ENCODE results near the gene TRAM2.

TRAM2 gene

GRCh38 chr6:52517502-52518278 is 59.2 kb downstream of the TRAM2 start:
- in situ Hi-C loops (cut with MboI; ENCODE audit: low pct_unique_long_range_greater_than_20kb, low sequenced_read_pairs), result no loop called here
- no peak for DNase-seq

DNA sequence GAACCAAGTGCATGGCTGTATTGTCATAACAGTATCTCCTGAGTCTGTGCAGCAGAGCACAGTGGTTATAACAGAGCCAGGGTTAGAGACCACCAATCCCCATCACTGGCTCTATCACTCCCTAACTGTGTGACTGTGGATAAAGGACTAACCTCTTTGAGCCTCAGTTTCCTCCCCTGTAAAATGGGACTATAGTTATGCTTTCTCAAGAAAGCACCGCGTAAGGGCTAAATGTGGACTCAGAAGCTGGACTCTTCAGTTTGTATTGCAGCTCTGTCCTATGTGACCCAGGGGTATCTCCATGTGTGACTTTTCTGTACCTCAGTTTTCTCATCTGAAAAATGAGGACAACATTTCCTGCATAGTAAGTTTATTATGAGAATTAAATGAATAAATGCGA is 59.9 kb downstream of the TRAM2 start:
- no peak for DNase-seq
- in situ Hi-C loops (cut with MboI; ENCODE audit: low pct_unique_long_range_greater_than_20kb, low sequenced_read_pairs), result no loop called here

GRCh38 chr6:52516269-52516668 is 60.6 kb downstream of the TRAM2 start:
- DNase-seq, result no peak
- in situ Hi-C loops (cut with MboI; ENCODE audit: low pct_unique_long_range_greater_than_20kb, low sequenced_read_pairs), result no loop called here

DNA sequence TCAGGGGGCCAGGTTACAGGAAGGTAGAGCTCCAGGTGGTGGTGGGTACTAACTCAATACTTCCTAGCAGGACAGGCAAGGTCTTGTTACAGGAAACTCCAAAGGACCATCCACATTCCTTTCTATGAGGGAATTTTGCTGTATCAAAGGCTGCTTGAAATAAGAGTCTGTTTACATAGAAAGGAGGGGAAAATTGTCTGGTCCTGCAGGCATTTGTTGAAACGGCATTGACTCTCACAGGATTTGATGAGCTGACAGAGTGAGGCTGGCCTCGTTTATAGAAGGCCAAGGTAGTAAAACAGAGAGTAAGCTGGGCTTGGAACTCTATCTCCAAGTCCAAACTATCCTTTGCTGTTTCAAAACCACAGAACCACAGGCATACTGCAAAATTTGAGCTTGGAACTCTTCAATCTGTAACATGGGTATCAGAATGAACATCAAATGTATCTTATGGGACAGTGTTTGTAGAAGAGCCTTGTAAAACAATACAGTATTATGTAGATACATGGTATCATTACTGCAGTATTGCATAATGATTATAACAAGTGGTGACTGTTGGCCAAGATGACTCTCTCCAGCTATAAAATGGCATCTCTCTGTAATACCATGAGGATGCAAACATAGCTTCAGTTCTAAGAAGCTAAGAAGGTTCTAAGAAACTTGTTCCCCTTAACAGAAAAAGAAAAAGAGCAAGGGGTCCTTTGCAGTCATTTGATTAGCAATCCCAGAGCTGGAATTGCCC is 61.5 kb downstream of the TRAM2 start:
- in situ Hi-C loops (cut with MboI; ENCODE audit: low pct_unique_long_range_greater_than_20kb, low sequenced_read_pairs), result no loop called here

DNA sequence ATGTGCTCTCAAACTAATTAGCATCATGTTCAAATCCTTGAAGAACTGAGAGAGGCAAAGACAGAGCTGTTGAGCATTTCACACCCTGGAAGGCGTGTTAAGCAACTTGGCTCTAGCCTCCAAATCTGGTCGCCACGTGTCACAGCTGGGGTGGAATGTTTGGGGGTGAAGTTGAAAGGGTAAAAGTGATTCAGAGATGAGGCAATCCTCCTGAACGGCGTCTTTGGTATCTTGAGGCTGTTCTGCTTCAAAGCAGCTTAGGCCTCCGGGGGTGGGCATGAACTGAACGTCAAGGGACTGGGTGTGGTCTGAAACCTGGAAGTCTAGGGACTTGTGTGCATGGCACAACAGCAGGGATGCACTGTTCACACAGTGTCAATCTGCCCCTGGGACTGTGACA is 62.3 kb downstream of the TRAM2 start:
- in situ Hi-C loops (cut with MboI; ENCODE audit: low pct_unique_long_range_greater_than_20kb, low sequenced_read_pairs), result no loop called here
- DNase-seq, result no peak

More for the DNA sequence above, 61.5 kb downstream of the TRAM2 start:
- no peak for DNase-seq

GRCh38 chr6:52513896-52514295 is 63.0 kb downstream of the TRAM2 start:
- in situ Hi-C loops (cut with MboI; ENCODE audit: low pct_unique_long_range_greater_than_20kb, low sequenced_read_pairs), result no loop called here
- no peak for DNase-seq

DNA sequence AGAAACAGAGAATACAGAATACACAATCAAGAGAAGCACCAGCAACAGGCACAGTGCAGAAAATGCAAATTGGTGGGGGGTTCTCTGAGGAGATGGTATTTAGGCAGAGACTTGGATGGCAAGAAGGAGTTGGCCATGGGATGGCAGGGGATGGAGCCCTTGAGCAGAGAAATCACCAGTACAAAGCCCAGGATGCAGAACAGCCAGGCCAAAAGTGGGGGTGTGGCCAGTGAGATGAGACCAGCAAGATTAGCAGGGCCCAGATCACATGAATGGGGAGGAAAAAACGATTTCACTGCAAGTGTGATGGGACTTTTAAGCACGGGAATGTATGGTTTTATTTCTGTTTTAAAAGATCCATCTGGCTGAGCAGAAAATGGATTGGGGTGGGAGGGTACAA is 63.4 kb downstream of the TRAM2 start:
- in situ Hi-C loops (cut with MboI; ENCODE audit: low pct_unique_long_range_greater_than_20kb, low sequenced_read_pairs), result no loop called here
- no peak for DNase-seq

DNA sequence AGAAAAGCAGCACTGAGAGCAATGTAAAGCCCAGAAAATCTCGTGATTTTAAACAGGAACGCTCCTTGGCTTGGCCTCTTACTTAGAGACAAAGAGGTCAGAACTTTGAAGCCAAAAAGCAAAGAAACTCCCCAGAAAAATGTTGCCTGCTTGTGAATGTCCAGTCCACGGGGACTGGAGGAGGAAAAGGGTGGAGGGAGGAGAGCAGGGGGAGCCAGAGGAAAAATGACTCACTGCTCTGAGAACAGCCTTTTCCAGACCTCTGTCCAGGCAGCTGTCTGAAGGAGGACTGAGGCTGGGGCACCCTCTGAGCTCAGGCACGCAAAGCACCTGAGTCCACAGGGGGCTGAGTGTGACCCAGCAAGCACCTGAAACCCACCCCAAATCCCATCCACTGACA is 64.7 kb downstream of the TRAM2 start:
- DNase-seq, result no peak
- in situ Hi-C loops (cut with MboI; ENCODE audit: low pct_unique_long_range_greater_than_20kb, low sequenced_read_pairs), result no loop called here

- in situ Hi-C loops (cut with MboI; ENCODE audit: low pct_unique_long_range_greater_than_20kb, low sequenced_read_pairs), result no loop called here
- no peak for DNase-seq
Observed at GRCh38 chr6:52511572-52512151, 65.2 kb downstream of the TRAM2 start.

DNA sequence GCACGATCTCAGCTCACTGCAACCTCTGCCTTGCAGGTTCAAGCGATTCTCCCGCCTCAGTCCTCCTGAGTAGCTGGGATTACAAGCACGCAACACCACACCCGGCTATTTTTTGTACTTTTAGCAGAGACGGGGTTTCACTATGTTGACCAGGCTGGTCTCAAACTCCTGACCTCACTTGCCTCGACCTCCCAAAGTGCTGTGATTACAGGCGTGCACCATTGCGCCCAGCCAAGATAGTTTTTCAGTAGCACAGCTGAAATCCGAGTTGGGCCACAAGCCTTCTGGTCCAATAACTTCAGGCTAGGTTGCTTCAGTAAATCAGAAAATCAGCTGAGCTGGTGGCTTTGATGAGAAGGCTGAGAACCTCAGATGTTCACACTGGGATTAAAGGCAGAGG is 65.7 kb downstream of the TRAM2 start:
- no peak for DNase-seq
- in situ Hi-C loops (cut with MboI; ENCODE audit: low pct_unique_long_range_greater_than_20kb, low sequenced_read_pairs), result no loop called here

GRCh38 chr6:52510213-52510562 is 66.7 kb downstream of the TRAM2 start:
- no peak for DNase-seq
- in situ Hi-C loops (cut with MboI; ENCODE audit: low pct_unique_long_range_greater_than_20kb, low sequenced_read_pairs), result no loop called here

- in situ Hi-C loops (cut with MboI; ENCODE audit: low pct_unique_long_range_greater_than_20kb, low sequenced_read_pairs), result no loop called here
Observed at GRCh38 chr6:52509281-52510212, 67.3 kb downstream of the TRAM2 start.

GRCh38 chr6:52508261-52508739 is 68.6 kb downstream of the TRAM2 start:
- in situ Hi-C loops (cut with MboI; ENCODE audit: low pct_unique_long_range_greater_than_20kb, low sequenced_read_pairs), result no loop called here

More at GRCh38 chr6:52509281-52510212, 67.3 kb downstream of the TRAM2 start:
- DNase-seq, result no peak

DNA sequence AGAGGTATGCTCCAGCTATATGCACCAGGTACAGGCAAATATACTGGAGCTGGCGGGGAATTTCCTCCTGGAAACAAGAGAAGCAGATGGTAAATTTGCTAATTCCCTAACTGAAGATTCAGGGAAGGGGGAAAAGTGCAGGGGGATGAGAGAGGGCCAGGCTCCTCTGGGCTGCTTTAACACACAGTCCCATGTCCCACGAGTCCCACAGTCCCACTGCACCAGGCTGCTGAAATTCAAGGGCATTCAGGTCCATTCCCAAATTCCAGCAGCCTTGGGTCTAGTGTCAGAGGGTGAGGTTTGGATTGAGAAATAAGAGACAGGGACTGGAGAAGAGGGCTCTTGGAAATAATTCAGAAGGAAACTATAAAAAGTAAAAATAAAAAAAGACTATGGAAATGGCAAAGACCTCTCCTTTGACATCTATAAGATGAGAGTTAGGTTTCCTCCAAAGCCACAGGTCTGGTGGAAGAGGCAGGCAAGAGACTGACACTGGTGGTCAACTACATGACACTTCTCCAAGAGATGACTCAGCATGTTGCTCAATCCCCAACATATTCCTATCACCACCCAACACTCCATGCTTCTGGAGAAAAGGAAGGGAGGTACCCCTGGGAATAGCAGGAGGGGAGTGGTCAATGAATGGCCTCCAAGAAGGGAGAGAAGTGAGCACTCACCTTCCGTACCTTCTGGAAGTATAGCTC is 69.2 kb downstream of the TRAM2 start:
- DNase-seq, result no peak
- in situ Hi-C loops (cut with MboI; ENCODE audit: low pct_unique_long_range_greater_than_20kb, low sequenced_read_pairs), result no loop called here

More at GRCh38 chr6:52508261-52508739, 68.6 kb downstream of the TRAM2 start:
- DNase-seq, result no peak

- no peak for DNase-seq
- in situ Hi-C loops (cut with MboI; ENCODE audit: low pct_unique_long_range_greater_than_20kb, low sequenced_read_pairs), result no loop called here
Observed at GRCh38 chr6:52506476-52506875, 70.4 kb downstream of the TRAM2 start.

- no peak for DNase-seq
- in situ Hi-C loops (cut with MboI; ENCODE audit: low pct_unique_long_range_greater_than_20kb, low sequenced_read_pairs), result no loop called here
Observed at GRCh38 chr6:52505726-52506409, 71.0 kb downstream of the TRAM2 start.

GRCh38 chr6:52504782-52505136 is 72.1 kb downstream of the TRAM2 start:
- in situ Hi-C loops (cut with MboI; ENCODE audit: low pct_unique_long_range_greater_than_20kb, low sequenced_read_pairs), result no loop called here
- DNase-seq, result no peak

All from KBM-7 (cell line).